ENCODE measurements around the gene STUB1. TPM values are rescaled to one million over a fixed set of nuclear protein-coding genes. Genes with fewer than 3 reads are reported as not detected.

Gene STUB1
- total and polyA plus RNA-seq, 2 donors (not counting 3 experiments of a cell fraction or from before 2014, with no cell fraction given) = 107 to 147 TPM

DNA sequence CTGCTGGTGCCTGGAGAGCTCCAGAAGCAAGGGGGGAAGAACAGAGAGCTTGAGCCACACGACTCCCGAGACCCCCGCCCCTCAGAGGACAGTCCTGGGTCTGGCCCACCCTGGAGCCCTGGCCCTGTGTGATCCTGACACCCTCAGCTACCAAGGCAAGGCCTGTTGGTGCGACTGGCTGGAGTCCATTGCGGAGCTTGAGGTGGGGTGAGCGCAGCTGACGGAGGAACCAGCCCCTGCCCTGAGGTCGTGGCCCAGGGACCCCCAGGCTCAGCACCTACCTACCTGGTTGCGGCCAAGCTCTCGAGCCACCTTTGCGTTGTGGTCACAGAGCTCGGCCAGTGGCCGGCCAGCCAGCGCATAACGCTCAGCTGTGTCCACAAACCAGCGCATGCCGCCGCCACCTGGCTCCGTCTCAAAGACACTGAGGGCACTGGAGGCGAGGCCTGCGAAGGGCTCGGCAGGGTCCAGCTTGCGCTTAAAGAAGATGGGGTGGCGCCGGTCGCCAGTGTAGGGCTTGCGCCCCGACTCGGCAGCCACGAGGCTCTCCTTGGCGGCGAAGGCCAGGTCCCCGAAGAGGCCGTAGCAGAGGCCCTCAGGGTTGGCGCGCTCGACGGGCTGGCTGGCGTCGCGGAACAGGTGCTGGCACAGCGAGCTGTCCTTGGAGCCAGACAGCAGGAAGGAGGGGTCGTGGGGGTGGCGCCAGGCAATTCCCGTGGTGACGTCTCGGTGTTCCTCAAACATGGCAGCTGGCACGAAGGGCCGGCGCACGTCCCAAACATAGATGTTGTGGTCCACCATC is 6.5 kb downstream of the STUB1 start:
- Histone ChIP-seq H3K27ac (ENCODE audit: insufficient read depth, low read depth, low read length) (no peak overlapping the region), H4K20me1 (replicated peaks; ENCODE audit: control insufficient read depth, extremely low read depth, insufficient read depth, low read length) (no peaks in the 10 kb centered on the region), H3K79me2 (ENCODE audit: control insufficient read depth, insufficient read depth, low read length) (peaks cover 20% of the 10 kb centered on the region), H2AFZ (ENCODE audit: low read depth, low read length) (no peak overlapping the region), H3K27me3 (ENCODE audit: control insufficient read depth in 2 of 2, insufficient read depth in 2 of 2, low read length in 2 of 2) (no peaks in the 10 kb centered on the region), H3K9me1 (replicated peaks; ENCODE audit: control insufficient read depth, extremely low read depth, insufficient read depth, low read length) (no peaks in the 10 kb centered on the region), H3K4me1 (ENCODE audit: control insufficient read depth, extremely low read depth, insufficient read depth, low read length) (peaks cover 16% of the 10 kb centered on the region), H3K4me2 (ENCODE audit: insufficient read depth, low read length) (no peak overlapping the region), H3K36me3 (ENCODE audit: control insufficient read depth in 2 of 2, extremely low read depth in 1 of 2, insufficient read depth in 2 of 2, low read length in 2 of 2) (peaks cover 7 to 21% of the 10 kb centered on the region in 2 experiments), H3K4me3 (replicated peaks in 1 of 3; ENCODE audit: insufficient read depth in 1 of 3, low read depth in 1 of 3, low read length in 3 of 3) (no peak overlapping the region), H3K9me3 (replicated peaks; ENCODE audit: control insufficient read depth, insufficient read depth, low read length) (no peaks in the 10 kb centered on the region), H3K9ac (replicated peaks; ENCODE audit: extremely low read depth, insufficient read depth, low read length) (no peak overlapping the region)
- no TSS peak for BruUV-seq (replicated peaks)
- ChIA-PET CTCF (interaction anchor here (0.7 to 1.8 kb wide), 4 partner anchors 9 to 295 kb away, joined by 3 to 5 read pairs (median 4); no protein-coding TSS in a partner anchor), POLR2A (no interaction called here)
- dilution Hi-C loops (cut with MboI; ENCODE audit: extremely low pct_ligation_motif_present, low sequenced_read_pairs) (no loop called here), intact Hi-C loops (cut with micrococcal nuclease) (no loop called here)
- TF ChIP-seq POLR2AphosphoS5 (IDR thresholded peaks at IDR 0.05; ENCODE audit: insufficient read depth, low read depth, low read length) (no peak), JUN (IDR thresholded peaks at IDR 0.05; ENCODE audit: borderline replicate concordance, insufficient read depth, insufficient read length, low read depth) (no peak), FOS (IDR thresholded peaks at IDR 0.05; ENCODE audit: borderline replicate concordance, insufficient read depth, low read length) (no peak), EZH2 (IDR thresholded peaks at IDR 0.05; ENCODE audit: borderline replicate concordance, low read depth, low read length, severe bottlenecking) (no peak), MYC (IDR thresholded peaks at IDR 0.05; ENCODE audit: low read depth, low read length) (no peak), POLR2A (IDR thresholded peaks at IDR 0.05; ENCODE audit: low read depth, low read length) (no peak), GATA2 (IDR thresholded peaks at IDR 0.05; ENCODE audit: insufficient read depth, insufficient read length, low read depth, low read length) (no peak)
- TF ChIP-seq, protein P1, sequence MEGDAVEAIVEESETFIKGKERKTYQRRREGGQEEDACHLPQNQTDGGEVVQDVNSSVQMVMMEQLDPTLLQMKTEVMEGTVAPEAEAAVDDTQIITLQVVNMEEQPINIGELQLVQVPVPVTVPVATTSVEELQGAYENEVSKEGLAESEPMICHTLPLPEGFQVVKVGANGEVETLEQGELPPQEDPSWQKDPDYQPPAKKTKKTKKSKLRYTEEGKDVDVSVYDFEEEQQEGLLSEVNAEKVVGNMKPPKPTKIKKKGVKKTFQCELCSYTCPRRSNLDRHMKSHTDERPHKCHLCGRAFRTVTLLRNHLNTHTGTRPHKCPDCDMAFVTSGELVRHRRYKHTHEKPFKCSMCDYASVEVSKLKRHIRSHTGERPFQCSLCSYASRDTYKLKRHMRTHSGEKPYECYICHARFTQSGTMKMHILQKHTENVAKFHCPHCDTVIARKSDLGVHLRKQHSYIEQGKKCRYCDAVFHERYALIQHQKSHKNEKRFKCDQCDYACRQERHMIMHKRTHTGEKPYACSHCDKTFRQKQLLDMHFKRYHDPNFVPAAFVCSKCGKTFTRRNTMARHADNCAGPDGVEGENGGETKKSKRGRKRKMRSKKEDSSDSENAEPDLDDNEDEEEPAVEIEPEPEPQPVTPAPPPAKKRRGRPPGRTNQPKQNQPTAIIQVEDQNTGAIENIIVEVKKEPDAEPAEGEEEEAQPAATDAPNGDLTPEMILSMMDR (IDR thresholded peaks at IDR 0.05; ENCODE audit: extremely low read depth in 1 of 2, insufficient read depth in 1 of 2, low read depth in 1 of 2, low read length in 2 of 2) = no peak
- TF ChIP-seq, protein P2, sequence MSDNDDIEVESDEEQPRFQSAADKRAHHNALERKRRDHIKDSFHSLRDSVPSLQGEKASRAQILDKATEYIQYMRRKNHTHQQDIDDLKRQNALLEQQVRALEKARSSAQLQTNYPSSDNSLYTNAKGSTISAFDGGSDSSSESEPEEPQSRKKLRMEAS (IDR thresholded peaks at IDR 0.05; ENCODE audit: insufficient read depth, insufficient read length) = no peak
- no peak for FAIRE-seq
- no peak for DNase-seq (ENCODE audit: low read depth, low spot score)

Measured in endothelial cell of umbilical vein (primary cell).